Measurements from ENCODE around the gene NOD2.

Gene NOD2

GRCh38 chr16:50670476-50670875 lies 22.9 kb upstream of the NOD2 start:
- no peak for DNase-seq (ENCODE audit: low read depth in 2 of 2)

GRCh38 chr16:50671644-50672260 lies 21.7 kb upstream of the NOD2 start:
- peak in 1 of 2 donors; percentile 48 for DNase-seq (ENCODE audit: low read depth in 2 of 2)

- DNase-seq (ENCODE audit: low read depth in 2 of 2), result no peak
These were observed 19.7 kb upstream of the NOD2 start for GRCh38 chr16:50673496-50674275.

- no peak for DNase-seq (ENCODE audit: low read depth in 2 of 2)
These were observed 18.6 kb upstream of the NOD2 start for GRCh38 chr16:50674831-50675230.

GRCh38 chr16:50675686-50676610 lies 17.5 kb upstream of the NOD2 start:
- DNase-seq (ENCODE audit: low read depth in 2 of 2), result no peak

GRCh38 chr16:50676684-50677225 lies 16.7 kb upstream of the NOD2 start:
- no peak for DNase-seq (ENCODE audit: low read depth in 2 of 2)

GRCh38 chr16:50677351-50677750 lies 16.1 kb upstream of the NOD2 start:
- DNase-seq (ENCODE audit: low read depth in 2 of 2), result no peak

- DNase-seq (ENCODE audit: low read depth in 2 of 2), result no peak
These were observed 14.9 kb upstream of the NOD2 start for GRCh38 chr16:50678531-50678930.

GRCh38 chr16:50679266-50679665 lies 14.1 kb upstream of the NOD2 start:
- no peak for DNase-seq (ENCODE audit: low read depth in 2 of 2)

GRCh38 chr16:50679676-50680555 lies 13.5 kb upstream of the NOD2 start:
- no peak for DNase-seq (ENCODE audit: low read depth in 2 of 2)

GRCh38 chr16:50680556-50680893 lies 12.9 kb upstream of the NOD2 start:
- DNase-seq (ENCODE audit: low read depth in 2 of 2), result no peak

GRCh38 chr16:50681021-50681885 lies 12.2 kb upstream of the NOD2 start, which contains the start of gene SNX20:
Gene SNX20 (minus strand): TSS chr16:50681312. CDS start chr16:50677526, 3,786 bp downstream.
- peak; percentile 33 to 51 for DNase-seq (ENCODE audit: low read depth in 2 of 2)

GRCh38 chr16:50683689-50684374 lies 9.6 kb upstream of the NOD2 start:
- DNase-seq (ENCODE audit: low read depth in 2 of 2), result no peak

- no peak for DNase-seq (ENCODE audit: low read depth in 2 of 2)
These were observed 8.5 kb upstream of the NOD2 start for GRCh38 chr16:50684823-50685461.

GRCh38 chr16:50685462-50686063 lies 7.8 kb upstream of the NOD2 start:
- no peak for DNase-seq (ENCODE audit: low read depth in 2 of 2)

GRCh38 chr16:50688083-50688482 lies 5.3 kb upstream of the NOD2 start:
- DNase-seq (ENCODE audit: low read depth in 2 of 2), result no peak

GRCh38 chr16:50688867-50689266 lies 4.5 kb upstream of the NOD2 start:
- no peak for DNase-seq (ENCODE audit: low read depth in 2 of 2)

GRCh38 chr16:50690177-50690576 lies 3.2 kb upstream of the NOD2 start:
- DNase-seq (ENCODE audit: low read depth in 2 of 2), result no peak

GRCh38 chr16:50692644-50692998 lies 785 bp upstream of the NOD2 start:
- DNase-seq (ENCODE audit: low read depth in 2 of 2), result no peak
